H1 (cell line): ENCODE results near the gene BARHL1. TPM values are rescaled to one million over a fixed set of nuclear protein-coding genes. Genes with fewer than 3 reads are reported as not detected.

ENCODE experiments used
- CHD1 ChIP-seq: IDR thresholded peaks from 2 replicates; pipeline ENCODE4 v1.6.1; 2012; ENCODE audit warnings: low read depth, low read length, improper control_type of control experiment
- CHD7 ChIP-seq: fragments of 300-600 bp; sonication (generic); IDR thresholded peaks from 2 replicates; pipeline ENCODE4 v1.7.1; 2012; ENCODE audit warnings: low read length, moderate library complexity, mild to moderate bottlenecking, inconsistent platforms; ENCODE audit not compliant: insufficient replicate concordance
- JUND ChIP-seq: IDR thresholded peaks from 2 replicates; pipeline ENCODE4 v1.6.1; 2011; ENCODE audit warnings: mild to moderate bottlenecking, improper control_type of control experiment, low read length
- SIRT6 ChIP-seq: IDR thresholded peaks from one replicate; pipeline ENCODE4 v1.7.1; 2012; ENCODE audit warnings: low read length, inconsistent platforms
- SRF ChIP-seq: IDR thresholded peaks from 2 replicates; pipeline ENCODE4 v1.6.1; 2011; ENCODE audit warnings: mild to moderate bottlenecking, low read depth, low read length, moderate library complexity
- polyA plus RNA-seq, 7 experiments: library from polyadenylated mRNA; depleted of rRNA in 3 of 7; stranded (reverse) in 5 of 7; unstranded in 2 of 7; fragments of >200 nt in 5 of 7; fragments of 200-250 nt in 2 of 7; gene quantifications; 1 replicate in 5 of 7; 2 replicates in 1 of 7; 4 replicates in 1 of 7; pipeline versions ENCODE4 v1.2.1 to v1.2.3, GENCODE V29; 2011 to 2013; ENCODE audit warnings: missing spikeins in 2 of 7, mixed read lengths in 2 of 7
- total RNA-seq: library from RNA; stranded (reverse); fragmentation: NEBNext Ultra II Directional; extraction: Animal tissue kit (Norgen Biotek cat#: 25700); gene quantifications from 2 replicates; pipeline ENCODE4 v1.2.1, GENCODE V29; 2021

BARHL1 gene
- total and polyA plus RNA-seq, 2 of the 8 experiments (the other 6 are each of a cell fraction or from before 2014, with no cell fraction given), result not detected

- TF ChIP-seq CHD7, result no peak
- TF ChIP-seq JUND, result no peak
- no peak for TF ChIP-seq CHD1
- peak; percentile 68 for TF ChIP-seq SRF
- no peak for TF ChIP-seq SIRT6
Observed at GRCh38 chr9:132585954-132586829, 3.8 kb downstream of the BARHL1 start (continued).
